ENCODE data around the gene CRADD. TPM values are rescaled to one million over a fixed set of nuclear protein-coding genes. Genes with fewer than 3 reads are reported as not detected.

CRADD gene
- total and polyA plus RNA-seq, 4 donors: 16.9 to 33.4 (median 20.0) TPM

- intact Hi-C loops (cut with DNase I): no loop called here
- ATAC-seq (ENCODE audit: low FRiP score): no peak
- no peak overlapping the region for H3K4me3 ChIP-seq (ENCODE audit: low read length in 2 of 2)
Observed at GRCh38 chr12:93939641-93940325, 262.6 kb downstream of the CRADD start.

DNA sequence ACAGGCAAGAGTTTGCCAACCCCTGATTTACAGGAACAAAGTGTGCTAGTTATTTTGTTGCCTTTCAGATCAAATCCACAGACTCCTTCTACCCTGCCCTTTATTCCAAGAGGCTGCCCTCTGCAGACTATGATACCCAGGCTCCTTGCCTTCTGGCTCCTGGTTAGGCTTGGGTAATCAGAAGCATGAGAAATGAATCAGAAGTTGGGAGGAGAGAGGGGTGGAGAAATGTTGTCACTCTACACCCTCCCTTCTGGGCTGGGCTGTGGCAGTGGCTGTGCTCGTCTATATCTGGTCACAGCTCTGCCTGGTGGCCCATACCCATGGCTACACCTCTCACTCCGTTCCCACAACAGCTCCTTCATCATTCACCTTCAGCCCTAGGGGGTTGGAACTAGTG, 266.6 kb downstream of the CRADD start:
- DNase-seq (peak in 1 of 2 donors; percentile 49), ATAC-seq (ENCODE audit: low FRiP score) (peak; percentile 84)
- Histone ChIP-seq H3K27me3 (ENCODE audit: control insufficient read depth in 1 of 2, insufficient read depth in 2 of 2, low read length in 1 of 2) (no peaks in the 10 kb centered on the region), H3K36me3 (ENCODE audit: control insufficient read depth in 1 of 2, insufficient read depth in 2 of 2, low read length in 1 of 2) (no peaks in the 10 kb centered on the region), H3K4me1 (ENCODE audit: control insufficient read depth in 1 of 2, insufficient read depth in 2 of 2, low read length in 2 of 2) (peaks cover 0 to 2% of the 10 kb centered on the region in 2 donors), H3K27ac (ENCODE audit: low read depth in 1 of 2, low read length in 2 of 2) (no peak overlapping the region), H3K4me3 (ENCODE audit: low read length in 2 of 2) (no peak overlapping the region), H3K9me3 (ENCODE audit: control insufficient read depth, low read length) (no peaks in the 10 kb centered on the region)
- WGBS, 2 donors: 58 to 61% methylated on average over 2 of the region's 2 CpGs
- intact Hi-C loops (cut with DNase I): no loop called here

More at GRCh38 chr12:93939641-93940325, 262.6 kb downstream of the CRADD start:
- WGBS, 2 donors: 89 to 92% methylated on average over 7 of the region's 7 CpGs
- no peaks in the 10 kb centered on the region for H3K36me3 ChIP-seq (ENCODE audit: control insufficient read depth in 1 of 2, insufficient read depth in 2 of 2, low read length in 1 of 2)
- peaks cover 0 to 2% of the 10 kb centered on the region in 2 donors for H3K4me1 ChIP-seq (ENCODE audit: control insufficient read depth in 1 of 2, insufficient read depth in 2 of 2, low read length in 2 of 2)
- no peak overlapping the region for H3K27ac ChIP-seq (ENCODE audit: low read depth in 1 of 2, low read length in 2 of 2)
- H3K27me3 ChIP-seq (ENCODE audit: control insufficient read depth in 1 of 2, insufficient read depth in 2 of 2, low read length in 1 of 2): no peaks in the 10 kb centered on the region
- peaks cover 2% of the 10 kb centered on the region for H3K9me3 ChIP-seq (ENCODE audit: control insufficient read depth, low read length)
- no peak for DNase-seq

- H3K4me1 ChIP-seq (ENCODE audit: control insufficient read depth in 1 of 2, insufficient read depth in 2 of 2, low read length in 2 of 2): peaks cover 0 to 2% of the 10 kb centered on the region in 2 donors
- H3K27me3 ChIP-seq (ENCODE audit: control insufficient read depth in 1 of 2, insufficient read depth in 2 of 2, low read length in 1 of 2): no peaks in the 10 kb centered on the region
- no peak overlapping the region for H3K27ac ChIP-seq (ENCODE audit: low read depth in 1 of 2, low read length in 2 of 2)
- no peak for DNase-seq
- 75 to 78% methylated on average over 8 of the region's 8 CpGs for WGBS, 2 donors
- no peaks in the 10 kb centered on the region for H3K36me3 ChIP-seq (ENCODE audit: control insufficient read depth in 1 of 2, insufficient read depth in 2 of 2, low read length in 1 of 2)
- no peak for ATAC-seq (ENCODE audit: low FRiP score)
- no peaks in the 10 kb centered on the region for H3K9me3 ChIP-seq (ENCODE audit: control insufficient read depth, low read length)
- intact Hi-C loops (cut with DNase I): no loop called here
- no peak overlapping the region for H3K4me3 ChIP-seq (ENCODE audit: low read length in 2 of 2)
Observed at GRCh38 chr12:93944201-93944600, 267.0 kb downstream of the CRADD start.

Other genes with a start within 250 kb of the CRADD start
- 10 to 100 TPM; 57.1 to 86.8 TPM for gene UBE2N, start 235.4 kb upstream of the CRADD start, total RNA-seq
- gene UBE2N, start 235.4 kb upstream of the CRADD start, polyA plus RNA-seq: 10 to 100 TPM; 45.7 to 48.7 TPM
- gene MRPL42, start 209.9 kb upstream of the CRADD start, total RNA-seq: 10 to 100 TPM; 40.7 to 48.5 TPM
- gene MRPL42, start 209.9 kb upstream of the CRADD start, polyA plus RNA-seq: 10 to 100 TPM; 24.5 to 53.3 TPM
- gene SOCS2, start 104.7 kb upstream of the CRADD start, total RNA-seq: 10 to 100 TPM; 22.5 to 27.1 TPM
- 10 to 100 TPM; 14.3 to 24.7 TPM for gene SOCS2, start 104.7 kb upstream of the CRADD start, polyA plus RNA-seq

All from aorta (tissue), 5 donors.